Cardiac fibroblast (primary cell): ENCODE data around the gene RGL1.

Source experiments
- DNase-seq, 2 donors: peaks; one replicate each; pipeline versions ENCODE4 v3.0.0 to v3.0.0-alpha.2; 2010; ENCODE audit warnings: low read depth in 2 of 2
- H3K4me3 ChIP-seq, 2 donors: replicated peaks in 1 of 2; 1 replicate in 1 of 2; 2 replicates in 1 of 2; pipeline ENCODE4 v1.5.1; 2011; ENCODE audit warnings: low read depth in 2 of 2, low read length in 2 of 2, mild to moderate bottlenecking in 2 of 2, moderate library complexity in 1 of 2
- CTCF ChIP-seq: IDR thresholded peaks from one replicate; pipeline ENCODE4 v1.5.1; 2011; ENCODE audit warnings: low read depth, mild to moderate bottlenecking, low read length, inconsistent platforms

Gene RGL1

GRCh38 chr1:183801649-183802048 is 3.3 kb upstream of the RGL1 start:
- no peak for TF ChIP-seq CTCF
- H3K4me3 ChIP-seq = no peak overlapping the region
- DNase-seq = no peak

GRCh38 chr1:183804387-183804786 is 533 bp upstream of the RGL1 start:
- H3K4me3 ChIP-seq = peak overlapping the region in 1 of 2 donors; percentile 67
- no peak for TF ChIP-seq CTCF
- no peak for DNase-seq

GRCh38 chr1:183806125-183806524 is 1.2 kb downstream of the RGL1 start:
- no peak for TF ChIP-seq CTCF
- peak; percentile 46 to 53 for DNase-seq
- H3K4me3 ChIP-seq = peak overlapping the region; percentile 63 to 67

- peak overlapping the region; percentile 63 to 67 for H3K4me3 ChIP-seq
- no peak for DNase-seq
- no peak for TF ChIP-seq CTCF
These were observed 1.8 kb downstream of the RGL1 start for GRCh38 chr1:183806675-183807074.

- DNase-seq = peak in 1 of 2 donors; percentile 80
- peak overlapping the region in 1 of 2 donors; percentile 67 for H3K4me3 ChIP-seq
- TF ChIP-seq CTCF = no peak
These were observed 2.7 kb downstream of the RGL1 start for GRCh38 chr1:183807549-183808168.

GRCh38 chr1:183808296-183809027 is 3.5 kb downstream of the RGL1 start:
- no peak overlapping the region for H3K4me3 ChIP-seq
- no peak for TF ChIP-seq CTCF
- DNase-seq = peak in 1 of 2 donors; percentile 40
